Measurements from ENCODE around the gene RASGEF1B. TPM values are rescaled to one million over a fixed set of nuclear protein-coding genes. Genes with fewer than 3 reads are reported as not detected.

The RASGEF1B gene
- total RNA-seq, 4 donors from 2014 or later: 23.1 to 80.1 (median 29.5) TPM

- no peak for TF ChIP-seq CTCF (IDR thresholded peaks at IDR 0.05; ENCODE audit: low read depth)
These were observed 40.5 kb upstream of the RASGEF1B start for GRCh38 chr4:81512001-81512756.

- no peak for TF ChIP-seq CTCF (IDR thresholded peaks at IDR 0.05; ENCODE audit: low read depth)
These were observed 39.0 kb upstream of the RASGEF1B start for GRCh38 chr4:81510643-81511178.

- TF ChIP-seq CTCF (IDR thresholded peaks at IDR 0.05; ENCODE audit: low read depth): no peak
These were observed 38.1 kb upstream of the RASGEF1B start for GRCh38 chr4:81509822-81510221.

- no peak for TF ChIP-seq CTCF (IDR thresholded peaks at IDR 0.05; ENCODE audit: low read depth)
These were observed 37.5 kb upstream of the RASGEF1B start for GRCh38 chr4:81509191-81509590.

- no peak for TF ChIP-seq CTCF (IDR thresholded peaks at IDR 0.05; ENCODE audit: low read depth)
These were observed 36.9 kb upstream of the RASGEF1B start for GRCh38 chr4:81508411-81509185.

- TF ChIP-seq CTCF (IDR thresholded peaks at IDR 0.05; ENCODE audit: low read depth): no peak
These were observed 35.8 kb upstream of the RASGEF1B start for GRCh38 chr4:81507530-81507929.

GRCh38 chr4:81506731-81507130 is 35.0 kb upstream of the RASGEF1B start:
- no peak for TF ChIP-seq CTCF (IDR thresholded peaks at IDR 0.05; ENCODE audit: low read depth)

All from subcutaneous adipose tissue (tissue), 4 donors.